ENCODE data around the gene CHCHD5.
"Not testable (repeated sequence)": the region's sequence is repeated elsewhere in the genome, so short reads cannot be mapped to it uniquely, and the experiment has no call there.

CHCHD5 gene

GRCh38 chr2:112548980-112549379 is 35.4 kb upstream of the CHCHD5 start:
- no peaks in the 10 kb centered on the region for H3K9me3 ChIP-seq (ENCODE audit: control insufficient read depth in 2 of 2, low read length in 2 of 2)
- no peak overlapping the region for H3K9ac ChIP-seq (ENCODE audit: low read length in 2 of 2)
- H3K4me3 ChIP-seq (ENCODE audit: low read length in 2 of 2), result no peak overlapping the region
- H3K36me3 ChIP-seq (ENCODE audit: control insufficient read depth in 2 of 2, insufficient read depth in 2 of 2, low read length in 2 of 2), result peaks cover 44 to 48% of the 10 kb centered on the region in 2 donors
- H3K27me3 ChIP-seq (ENCODE audit: control insufficient read depth in 1 of 2, insufficient read depth in 2 of 2, low read length in 2 of 2), result no peaks in the 10 kb centered on the region
- H3K4me1 ChIP-seq (ENCODE audit: control insufficient read depth, insufficient read depth, low read length), result no peaks in the 10 kb centered on the region
- no peak overlapping the region for H3K27ac ChIP-seq (ENCODE audit: low read length)

GRCh38 chr2:112566104-112566503 is 18.3 kb upstream of the CHCHD5 start:
- H3K27ac ChIP-seq (ENCODE audit: low read length), result no peak overlapping the region
- H3K4me3 ChIP-seq (ENCODE audit: low read length in 2 of 2), result no peak overlapping the region
- H3K9ac ChIP-seq (ENCODE audit: low read length in 2 of 2), result no peak overlapping the region
- no peaks in the 10 kb centered on the region for H3K4me1 ChIP-seq (ENCODE audit: control insufficient read depth, insufficient read depth, low read length)
- no peaks in the 10 kb centered on the region for H3K27me3 ChIP-seq (ENCODE audit: control insufficient read depth in 1 of 2, insufficient read depth in 2 of 2, low read length in 2 of 2)
- peaks cover 0 to 5% of the 10 kb centered on the region in 2 donors for H3K9me3 ChIP-seq (ENCODE audit: control insufficient read depth in 2 of 2, low read length in 2 of 2)
- peaks cover 31 to 43% of the 10 kb centered on the region in 2 donors for H3K36me3 ChIP-seq (ENCODE audit: control insufficient read depth in 2 of 2, insufficient read depth in 2 of 2, low read length in 2 of 2)

- not testable (repeated sequence) for H3K4me1 ChIP-seq (ENCODE audit: control insufficient read depth, insufficient read depth, low read length); H3K9ac ChIP-seq (ENCODE audit: low read length in 2 of 2); H3K9me3 ChIP-seq (ENCODE audit: control insufficient read depth in 2 of 2, low read length in 2 of 2); H3K27ac ChIP-seq (ENCODE audit: low read length); H3K4me3 ChIP-seq (ENCODE audit: low read length in 2 of 2); H3K27me3 ChIP-seq (ENCODE audit: control insufficient read depth in 1 of 2, insufficient read depth in 2 of 2, low read length in 2 of 2)
- peaks cover 33 to 43% of the 10 kb centered on the region in 2 donors for H3K36me3 ChIP-seq (ENCODE audit: control insufficient read depth in 2 of 2, insufficient read depth in 2 of 2, low read length in 2 of 2)
Observed at GRCh38 chr2:112566508-112566907, 17.9 kb upstream of the CHCHD5 start.

GRCh38 chr2:112572005-112572404 is 12.4 kb upstream of the CHCHD5 start:
- Histone ChIP-seq H3K27ac (ENCODE audit: low read length) (no peak overlapping the region), H3K36me3 (ENCODE audit: control insufficient read depth in 2 of 2, insufficient read depth in 2 of 2, low read length in 2 of 2) (peaks cover 53 to 62% of the 10 kb centered on the region in 2 donors), H3K4me1 (ENCODE audit: control insufficient read depth, insufficient read depth, low read length) (no peaks in the 10 kb centered on the region), H3K27me3 (ENCODE audit: control insufficient read depth in 1 of 2, insufficient read depth in 2 of 2, low read length in 2 of 2) (no peaks in the 10 kb centered on the region), H3K4me3 (ENCODE audit: low read length in 2 of 2) (no peak overlapping the region), H3K9ac (ENCODE audit: low read length in 2 of 2) (no peak overlapping the region), H3K9me3 (ENCODE audit: control insufficient read depth in 2 of 2, low read length in 2 of 2) (peaks cover 0 to 5% of the 10 kb centered on the region in 2 donors)

- no peaks in the 10 kb centered on the region for H3K27me3 ChIP-seq (ENCODE audit: control insufficient read depth in 1 of 2, insufficient read depth in 2 of 2, low read length in 2 of 2)
- H3K27ac ChIP-seq (ENCODE audit: low read length), result no peak overlapping the region
- no peaks in the 10 kb centered on the region for H3K9me3 ChIP-seq (ENCODE audit: control insufficient read depth in 2 of 2, low read length in 2 of 2)
- no peaks in the 10 kb centered on the region for H3K4me1 ChIP-seq (ENCODE audit: control insufficient read depth, insufficient read depth, low read length)
- no peak overlapping the region for H3K9ac ChIP-seq (ENCODE audit: low read length in 2 of 2)
- H3K36me3 ChIP-seq (ENCODE audit: control insufficient read depth in 2 of 2, insufficient read depth in 2 of 2, low read length in 2 of 2), result peaks cover 19 to 25% of the 10 kb centered on the region in 2 donors
- H3K4me3 ChIP-seq (ENCODE audit: low read length in 2 of 2), result no peak overlapping the region
Observed at GRCh38 chr2:112577756-112578155, 6.7 kb upstream of the CHCHD5 start.

- H3K4me1 ChIP-seq (ENCODE audit: control insufficient read depth, insufficient read depth, low read length), result no peaks in the 10 kb centered on the region
- no peaks in the 10 kb centered on the region for H3K27me3 ChIP-seq (ENCODE audit: control insufficient read depth in 1 of 2, insufficient read depth in 2 of 2, low read length in 2 of 2)
- no peak overlapping the region for H3K4me3 ChIP-seq (ENCODE audit: low read length in 2 of 2)
- no peak overlapping the region for H3K9ac ChIP-seq (ENCODE audit: low read length in 2 of 2)
- no peaks in the 10 kb centered on the region for H3K9me3 ChIP-seq (ENCODE audit: control insufficient read depth in 2 of 2, low read length in 2 of 2)
- H3K27ac ChIP-seq (ENCODE audit: low read length), result no peak overlapping the region
- peaks cover 18% of the 10 kb centered on the region in 2 donors for H3K36me3 ChIP-seq (ENCODE audit: control insufficient read depth in 2 of 2, insufficient read depth in 2 of 2, low read length in 2 of 2)
Observed at GRCh38 chr2:112579241-112579640, 5.2 kb upstream of the CHCHD5 start.

- Histone ChIP-seq H3K27me3 (ENCODE audit: control insufficient read depth in 1 of 2, insufficient read depth in 2 of 2, low read length in 2 of 2) (no peaks in the 10 kb centered on the region), H3K36me3 (ENCODE audit: control insufficient read depth in 2 of 2, insufficient read depth in 2 of 2, low read length in 2 of 2) (peaks cover 12 to 13% of the 10 kb centered on the region in 2 donors), H3K27ac (ENCODE audit: low read length) (no peak overlapping the region), H3K9ac (ENCODE audit: low read length in 2 of 2) (no peak overlapping the region), H3K4me3 (ENCODE audit: low read length in 2 of 2) (no peak overlapping the region), H3K4me1 (ENCODE audit: control insufficient read depth, insufficient read depth, low read length) (peaks cover 2% of the 10 kb centered on the region), H3K9me3 (ENCODE audit: control insufficient read depth in 2 of 2, low read length in 2 of 2) (no peaks in the 10 kb centered on the region)
Observed at GRCh38 chr2:112580084-112580483, 4.3 kb upstream of the CHCHD5 start.

- Histone ChIP-seq H3K4me1 (ENCODE audit: control insufficient read depth, insufficient read depth, low read length) (peaks cover 11% of the 10 kb centered on the region), H3K9ac (ENCODE audit: low read length in 2 of 2) (no peak overlapping the region), H3K27ac (ENCODE audit: low read length) (no peak overlapping the region), H3K36me3 (ENCODE audit: control insufficient read depth in 2 of 2, insufficient read depth in 2 of 2, low read length in 2 of 2) (peaks cover 9 to 10% of the 10 kb centered on the region in 2 donors), H3K27me3 (ENCODE audit: control insufficient read depth in 1 of 2, insufficient read depth in 2 of 2, low read length in 2 of 2) (no peaks in the 10 kb centered on the region), H3K4me3 (ENCODE audit: low read length in 2 of 2) (no peak overlapping the region), H3K9me3 (ENCODE audit: control insufficient read depth in 2 of 2, low read length in 2 of 2) (no peaks in the 10 kb centered on the region)
Observed at GRCh38 chr2:112582314-112582746, 2.1 kb upstream of the CHCHD5 start.

GRCh38 chr2:112583497-112584133 is 794 bp upstream of the CHCHD5 start:
- H3K4me1 ChIP-seq (ENCODE audit: control insufficient read depth, insufficient read depth, low read length), result peaks cover 11% of the 10 kb centered on the region
- peaks cover 10 to 15% of the 10 kb centered on the region in 2 donors for H3K36me3 ChIP-seq (ENCODE audit: control insufficient read depth in 2 of 2, insufficient read depth in 2 of 2, low read length in 2 of 2)
- peak overlapping the region; percentile 89 for H3K27ac ChIP-seq (ENCODE audit: low read length)
- peak overlapping the region; percentile 75 to 98 for H3K4me3 ChIP-seq (ENCODE audit: low read length in 2 of 2)
- no peaks in the 10 kb centered on the region for H3K9me3 ChIP-seq (ENCODE audit: control insufficient read depth in 2 of 2, low read length in 2 of 2)
- H3K27me3 ChIP-seq (ENCODE audit: control insufficient read depth in 1 of 2, insufficient read depth in 2 of 2, low read length in 2 of 2), result no peaks in the 10 kb centered on the region
- peak overlapping the region; percentile 78 to 93 for H3K9ac ChIP-seq (ENCODE audit: low read length in 2 of 2)

GRCh38 chr2:112584891-112585250 is 462 bp downstream of the CHCHD5 start:
- Histone ChIP-seq H3K27ac (ENCODE audit: low read length) (peak overlapping the region; percentile 89), H3K4me3 (ENCODE audit: low read length in 2 of 2) (peak overlapping the region; percentile 75 to 98), H3K9me3 (ENCODE audit: control insufficient read depth in 2 of 2, low read length in 2 of 2) (no peaks in the 10 kb centered on the region), H3K9ac (ENCODE audit: low read length in 2 of 2) (peak overlapping the region; percentile 78 to 93), H3K4me1 (ENCODE audit: control insufficient read depth, insufficient read depth, low read length) (peaks cover 11% of the 10 kb centered on the region), H3K27me3 (ENCODE audit: control insufficient read depth in 1 of 2, insufficient read depth in 2 of 2, low read length in 2 of 2) (no peaks in the 10 kb centered on the region), H3K36me3 (ENCODE audit: control insufficient read depth in 2 of 2, insufficient read depth in 2 of 2, low read length in 2 of 2) (peaks cover 10 to 17% of the 10 kb centered on the region in 2 donors)

- Histone ChIP-seq H3K36me3 (ENCODE audit: control insufficient read depth in 2 of 2, insufficient read depth in 2 of 2, low read length in 2 of 2) (peaks cover 10 to 17% of the 10 kb centered on the region in 2 donors), H3K27me3 (ENCODE audit: control insufficient read depth in 1 of 2, insufficient read depth in 2 of 2, low read length in 2 of 2) (no peaks in the 10 kb centered on the region), H3K4me3 (ENCODE audit: low read length in 2 of 2) (peak overlapping the region; percentile 75 to 98), H3K4me1 (ENCODE audit: control insufficient read depth, insufficient read depth, low read length) (peaks cover 11% of the 10 kb centered on the region), H3K9ac (ENCODE audit: low read length in 2 of 2) (peak overlapping the region; percentile 78 to 93), H3K27ac (ENCODE audit: low read length) (peak overlapping the region; percentile 89), H3K9me3 (ENCODE audit: control insufficient read depth in 2 of 2, low read length in 2 of 2) (no peaks in the 10 kb centered on the region)
Observed at GRCh38 chr2:112585400-112585799, 991 bp downstream of the CHCHD5 start.
